Left renal cortex interstitium (tissue), 4 donors: Measurements from ENCODE around the gene IQCM. TPM values are rescaled to one million over a fixed set of nuclear protein-coding genes. Genes with fewer than 3 reads are reported as not detected.

Source experiments
- DNase-seq, 4 donors: peaks; one replicate each; pipeline ENCODE4 v3.0.0-alpha.2; 2013; ENCODE audit warnings: low read depth in 4 of 4, low spot score in 2 of 4, missing footprints in 1 of 4
- polyA plus RNA-seq, 4 donors: library from polyadenylated mRNA; unstranded; fragments of 120-200 nt; gene quantifications; one replicate each; pipeline ENCODE4 v1.2.1, GENCODE V29; 2013; ENCODE audit not compliant: insufficient read length in 4 of 4

The IQCM gene
- polyA plus RNA-seq, 4 donors = not detected

DNA sequence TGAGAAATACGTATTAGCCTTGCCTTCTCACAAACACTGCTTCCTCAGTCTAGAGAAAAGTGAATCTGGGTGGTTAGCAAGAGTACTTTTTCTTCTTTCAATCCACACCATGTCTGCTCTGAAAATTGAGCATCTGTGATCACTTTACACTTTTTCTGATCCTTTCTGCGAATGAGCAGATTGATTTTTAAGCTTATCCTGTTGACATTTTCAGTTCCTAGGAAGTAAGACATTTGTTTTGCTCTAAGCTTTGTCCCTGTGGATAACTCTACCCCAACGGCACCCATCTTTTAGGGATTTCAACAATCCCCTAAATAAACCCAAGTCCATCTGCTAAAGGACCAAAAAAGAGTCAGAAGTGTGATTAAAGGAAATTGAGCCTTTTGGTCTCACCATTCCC is 487.5 kb downstream of the IQCM start:
- DNase-seq = no peak

GRCh38 chr4:149322203-149322602 is 493.4 kb downstream of the IQCM start:
- DNase-seq = no peak

- no peak for DNase-seq
Observed at GRCh38 chr4:149321438-149321837, 494.2 kb downstream of the IQCM start.

- DNase-seq = no peak
Observed at GRCh38 chr4:149311076-149311475, 504.6 kb downstream of the IQCM start.

DNA sequence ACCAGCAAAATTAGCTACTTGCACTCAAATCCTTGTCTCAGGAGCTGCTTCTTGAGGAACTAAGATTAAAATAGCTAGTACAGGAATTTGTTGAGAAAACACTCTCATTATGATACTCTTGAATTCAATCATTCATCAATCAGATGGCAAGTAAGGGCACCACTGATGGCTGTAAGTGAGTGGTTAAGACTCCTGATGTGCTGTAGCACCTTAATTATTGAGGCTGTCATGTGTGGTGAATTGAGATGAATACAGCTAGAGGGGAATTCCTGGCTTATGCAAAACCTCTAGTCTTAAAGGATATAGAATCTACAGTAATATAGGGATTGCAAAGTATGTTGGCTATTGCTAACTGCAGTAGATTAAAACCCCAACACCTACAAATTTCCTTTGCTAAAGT is 509.1 kb downstream of the IQCM start:
- no peak for DNase-seq
